Cardiac fibroblast (primary cell): ENCODE data around the gene GRIN2A.

Source experiments
- DNase-seq, 2 donors: peaks; one replicate each; pipeline versions ENCODE4 v3.0.0 to v3.0.0-alpha.2; 2010; ENCODE audit warnings: low read depth in 2 of 2
- H3K4me3 ChIP-seq, 2 donors: replicated peaks in 1 of 2; 1 replicate in 1 of 2; 2 replicates in 1 of 2; pipeline ENCODE4 v1.5.1; 2011; ENCODE audit warnings: low read depth in 2 of 2, low read length in 2 of 2, mild to moderate bottlenecking in 2 of 2, moderate library complexity in 1 of 2
- TF ChIP-seq, protein P1 (sequence below): IDR thresholded peaks from one replicate; pipeline ENCODE4 v1.5.1; 2011; ENCODE audit warnings: low read depth, mild to moderate bottlenecking, low read length, inconsistent platforms

GRIN2A gene

DNA sequence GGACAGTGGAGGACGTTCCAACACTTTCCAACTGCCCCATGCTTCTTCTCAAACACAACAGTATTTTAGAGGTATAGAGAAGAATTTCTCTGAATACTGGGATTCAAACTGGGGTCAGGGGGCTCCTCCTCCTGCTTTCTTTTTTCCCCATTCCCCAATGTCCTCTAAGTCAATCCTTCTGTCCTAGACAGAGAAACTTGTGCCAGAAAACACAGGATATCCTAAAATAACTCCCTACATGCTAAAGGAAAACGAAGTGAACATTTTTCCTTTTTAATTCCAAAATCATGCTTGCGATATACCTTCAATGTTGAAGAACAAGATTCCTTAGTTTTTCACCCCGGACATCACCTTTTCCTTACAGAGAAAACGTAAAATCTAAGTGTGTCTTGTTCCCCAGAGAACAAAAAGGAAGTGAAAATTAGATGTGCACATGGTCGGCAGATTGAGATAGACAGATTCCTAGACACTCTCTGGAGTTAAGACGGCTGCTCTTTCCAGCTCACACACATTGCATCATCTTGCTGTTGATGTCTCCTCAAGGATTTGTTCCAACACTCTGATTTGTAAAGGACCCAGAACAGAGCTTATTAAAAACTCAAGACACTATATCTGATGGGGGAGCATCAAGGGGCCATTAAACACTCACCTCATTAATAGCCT is 228.2 kb downstream of the GRIN2A start:
- DNase-seq: no peak
- TF ChIP-seq, protein P1, sequence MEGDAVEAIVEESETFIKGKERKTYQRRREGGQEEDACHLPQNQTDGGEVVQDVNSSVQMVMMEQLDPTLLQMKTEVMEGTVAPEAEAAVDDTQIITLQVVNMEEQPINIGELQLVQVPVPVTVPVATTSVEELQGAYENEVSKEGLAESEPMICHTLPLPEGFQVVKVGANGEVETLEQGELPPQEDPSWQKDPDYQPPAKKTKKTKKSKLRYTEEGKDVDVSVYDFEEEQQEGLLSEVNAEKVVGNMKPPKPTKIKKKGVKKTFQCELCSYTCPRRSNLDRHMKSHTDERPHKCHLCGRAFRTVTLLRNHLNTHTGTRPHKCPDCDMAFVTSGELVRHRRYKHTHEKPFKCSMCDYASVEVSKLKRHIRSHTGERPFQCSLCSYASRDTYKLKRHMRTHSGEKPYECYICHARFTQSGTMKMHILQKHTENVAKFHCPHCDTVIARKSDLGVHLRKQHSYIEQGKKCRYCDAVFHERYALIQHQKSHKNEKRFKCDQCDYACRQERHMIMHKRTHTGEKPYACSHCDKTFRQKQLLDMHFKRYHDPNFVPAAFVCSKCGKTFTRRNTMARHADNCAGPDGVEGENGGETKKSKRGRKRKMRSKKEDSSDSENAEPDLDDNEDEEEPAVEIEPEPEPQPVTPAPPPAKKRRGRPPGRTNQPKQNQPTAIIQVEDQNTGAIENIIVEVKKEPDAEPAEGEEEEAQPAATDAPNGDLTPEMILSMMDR: no peak
- no peak overlapping the region for H3K4me3 ChIP-seq

DNA sequence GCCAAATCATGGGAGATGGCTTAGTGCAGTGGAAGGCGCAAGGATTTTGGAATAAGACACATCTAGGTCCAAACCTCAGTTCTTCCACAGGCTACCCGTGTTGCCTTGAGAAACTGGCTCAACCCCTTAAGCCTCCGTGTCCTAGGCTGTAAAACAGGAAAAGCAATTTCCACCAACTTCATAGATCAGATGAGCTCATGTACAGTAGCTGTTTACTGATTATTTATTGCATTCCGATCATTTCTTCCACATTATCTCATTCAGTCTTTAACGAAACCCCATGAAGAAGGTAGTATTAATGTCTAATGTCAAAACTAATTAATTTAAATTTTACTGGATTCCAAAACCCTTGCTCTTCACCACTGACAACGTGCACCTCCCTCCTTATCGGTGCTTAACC is 231.6 kb downstream of the GRIN2A start:
- H3K4me3 ChIP-seq: no peak overlapping the region
- TF ChIP-seq, protein P1: no peak
- DNase-seq: no peak

DNA sequence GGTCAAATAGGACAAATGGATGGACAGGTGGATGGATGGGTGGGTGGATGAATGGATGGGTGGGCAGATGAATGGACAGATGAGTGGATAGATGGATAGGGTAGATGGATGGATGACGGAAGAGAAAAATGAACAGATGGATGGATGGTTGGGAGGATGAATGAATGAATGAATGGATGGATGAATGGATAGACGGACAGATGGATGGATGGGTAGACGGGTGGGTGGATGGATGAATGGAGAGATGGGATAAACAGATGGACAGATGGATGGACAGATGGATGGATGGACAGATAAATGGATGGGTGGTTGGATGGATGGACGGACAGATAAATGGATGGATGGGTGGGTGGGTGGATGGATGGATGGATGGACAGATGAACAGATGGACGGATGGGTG is 232.8 kb downstream of the GRIN2A start:
- TF ChIP-seq, protein P1: no peak

DNA sequence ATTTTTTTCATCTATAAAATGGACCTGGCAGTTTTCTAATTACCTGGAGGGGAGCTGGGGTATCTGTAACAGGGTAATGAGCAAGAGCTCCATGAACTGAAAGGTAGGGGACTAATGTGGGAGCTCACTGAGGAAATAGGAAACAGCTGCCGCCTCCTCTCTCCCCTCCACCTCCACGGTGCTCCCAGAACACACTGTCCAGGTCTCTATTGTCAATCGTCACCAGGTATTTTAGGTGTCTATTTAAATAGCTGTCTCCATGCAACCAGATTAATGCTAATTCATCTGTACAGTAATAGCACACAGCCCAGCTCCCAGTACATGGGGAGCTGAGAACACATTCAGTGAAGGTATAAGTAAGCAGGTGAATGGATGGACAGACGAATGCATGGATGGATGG is 233.3 kb downstream of the GRIN2A start:
- DNase-seq: no peak
- H3K4me3 ChIP-seq: no peak overlapping the region
- TF ChIP-seq, protein P1: no peak

More for the DNA sequence above, 232.8 kb downstream of the GRIN2A start:
- no peak overlapping the region for H3K4me3 ChIP-seq
- DNase-seq: no peak

DNA sequence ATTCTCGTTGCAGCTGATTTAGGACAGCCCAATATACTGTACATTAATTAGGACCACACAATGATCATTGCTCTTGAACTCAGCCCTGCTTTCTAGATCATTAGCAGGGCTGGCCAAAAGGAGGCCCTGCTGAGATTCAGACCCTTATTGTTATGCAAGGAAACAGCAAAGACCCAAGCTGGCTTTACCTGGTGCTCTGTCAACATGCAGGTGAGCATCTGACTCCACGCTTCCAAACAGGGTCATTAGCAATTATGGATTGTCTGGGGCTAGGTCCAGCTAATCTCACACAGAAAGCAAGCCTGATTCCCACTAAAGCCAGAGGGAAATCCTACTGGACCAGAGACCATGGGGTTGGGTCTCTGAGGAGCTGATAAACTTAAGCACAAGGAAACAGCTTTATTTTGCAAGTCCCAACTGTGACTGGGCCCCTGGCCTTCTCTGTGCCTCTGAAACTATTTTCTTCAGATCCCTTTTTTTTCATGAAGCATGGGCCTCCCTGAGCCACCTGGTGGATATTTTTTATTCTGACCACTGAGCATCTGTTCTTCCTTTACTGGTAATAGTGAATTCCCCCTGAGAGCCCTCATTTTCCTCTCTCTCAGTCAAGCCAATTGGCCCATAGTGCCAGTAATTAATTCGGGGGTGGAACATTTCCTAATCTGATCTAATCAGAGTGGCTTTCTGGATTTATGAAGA is 236.1 kb downstream of the GRIN2A start:
- TF ChIP-seq, protein P1: no peak
- no peak for DNase-seq
- no peak overlapping the region for H3K4me3 ChIP-seq

DNA sequence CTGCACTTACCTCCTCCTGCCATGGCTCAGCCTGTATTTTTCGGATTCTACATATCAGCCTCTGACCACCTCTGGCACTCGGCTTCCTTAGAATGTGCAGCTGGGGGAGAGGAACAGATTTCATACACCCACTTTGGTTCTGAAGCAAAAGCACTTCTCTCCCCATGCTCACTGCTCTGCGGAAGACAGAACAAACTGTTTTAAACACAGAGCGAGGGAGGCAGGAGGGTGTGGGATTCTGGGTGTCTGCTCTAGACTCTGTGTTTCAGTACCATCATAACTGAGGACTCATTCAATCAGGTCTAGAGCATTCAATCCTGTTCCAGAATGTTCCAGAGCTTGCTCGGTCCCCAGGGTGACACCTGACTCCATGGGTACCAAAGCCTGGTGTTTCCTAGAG is 239.1 kb downstream of the GRIN2A start:
- TF ChIP-seq, protein P1: no peak
- DNase-seq: no peak
- H3K4me3 ChIP-seq: no peak overlapping the region
